Effector memory CD4-positive, alpha-beta T cell (primary cell): Measurements from ENCODE around the gene DNA2.

Source experiments
- DNase-seq, 3 donors: peaks; one replicate each; pipeline ENCODE4 v3.0.0-alpha.2; 2020
- H3K27ac ChIP-seq: 2 replicates; pipeline ENCODE4 v1.7.0; 2013; ENCODE audit warnings: mild to moderate bottlenecking, low read length, moderate library complexity; ENCODE audit not compliant: insufficient read depth, poor library complexity, severe bottlenecking
- H3K27me3 ChIP-seq: replicated peaks from 2 replicates; pipeline ENCODE4 v1.7.0; 2013; ENCODE audit warnings: mild to moderate bottlenecking, low read length; ENCODE audit not compliant: insufficient read depth, control insufficient read depth, poor library complexity, severe bottlenecking
- H3K36me3 ChIP-seq: 2 replicates; pipeline ENCODE4 v1.7.0; 2013; ENCODE audit warnings: mild to moderate bottlenecking, low read length, moderate library complexity; ENCODE audit not compliant: control insufficient read depth, insufficient read depth
- H3K4me1 ChIP-seq: 2 replicates; pipeline ENCODE4 v1.7.0; 2013; ENCODE audit warnings: low read length, mild to moderate bottlenecking; ENCODE audit not compliant: control insufficient read depth, insufficient read depth, poor library complexity, severe bottlenecking
- H3K4me3 ChIP-seq: 2 replicates; pipeline ENCODE4 v1.7.0; 2013; ENCODE audit warnings: low read length, low read depth, mild to moderate bottlenecking; ENCODE audit not compliant: insufficient read depth, poor library complexity, severe bottlenecking
- H3K9me3 ChIP-seq: 2 replicates; pipeline ENCODE4 v1.7.0; 2013; ENCODE audit warnings: mild to moderate bottlenecking, low read length, moderate library complexity; ENCODE audit not compliant: control insufficient read depth

The DNA2 gene

GRCh38 chr10:68366600-68366999, 105.2 kb downstream of the DNA2 start:
- H3K27ac ChIP-seq = no peak overlapping the region
- H3K4me3 ChIP-seq = no peak overlapping the region
- DNase-seq = no peak
- no peaks in the 10 kb centered on the region for H3K9me3 ChIP-seq
- H3K27me3 ChIP-seq = no peaks in the 10 kb centered on the region
- H3K36me3 ChIP-seq = peaks cover 5% of the 10 kb centered on the region
- no peaks in the 10 kb centered on the region for H3K4me1 ChIP-seq

DNA sequence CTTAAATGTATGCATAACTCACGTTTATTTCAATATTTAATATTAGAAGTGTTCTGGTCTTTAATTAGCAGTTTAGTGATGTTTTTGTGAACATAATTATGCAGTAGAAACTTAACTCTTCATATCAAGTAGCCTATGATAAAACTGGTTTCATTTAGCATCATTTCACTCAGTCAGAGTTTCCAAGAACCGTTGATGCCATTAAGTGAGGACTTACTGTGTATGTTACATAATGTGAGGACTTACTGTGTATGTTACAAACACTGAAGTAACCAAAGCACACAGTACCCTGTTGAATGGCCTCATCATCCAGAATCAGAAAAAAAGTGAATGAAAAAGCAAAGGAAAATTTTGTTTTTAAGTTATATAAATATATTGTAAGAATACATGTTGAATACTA, 106.2 kb downstream of the DNA2 start:
- no peak for DNase-seq
- H3K36me3 ChIP-seq = peaks cover 4% of the 10 kb centered on the region
- H3K9me3 ChIP-seq = no peaks in the 10 kb centered on the region

DNA sequence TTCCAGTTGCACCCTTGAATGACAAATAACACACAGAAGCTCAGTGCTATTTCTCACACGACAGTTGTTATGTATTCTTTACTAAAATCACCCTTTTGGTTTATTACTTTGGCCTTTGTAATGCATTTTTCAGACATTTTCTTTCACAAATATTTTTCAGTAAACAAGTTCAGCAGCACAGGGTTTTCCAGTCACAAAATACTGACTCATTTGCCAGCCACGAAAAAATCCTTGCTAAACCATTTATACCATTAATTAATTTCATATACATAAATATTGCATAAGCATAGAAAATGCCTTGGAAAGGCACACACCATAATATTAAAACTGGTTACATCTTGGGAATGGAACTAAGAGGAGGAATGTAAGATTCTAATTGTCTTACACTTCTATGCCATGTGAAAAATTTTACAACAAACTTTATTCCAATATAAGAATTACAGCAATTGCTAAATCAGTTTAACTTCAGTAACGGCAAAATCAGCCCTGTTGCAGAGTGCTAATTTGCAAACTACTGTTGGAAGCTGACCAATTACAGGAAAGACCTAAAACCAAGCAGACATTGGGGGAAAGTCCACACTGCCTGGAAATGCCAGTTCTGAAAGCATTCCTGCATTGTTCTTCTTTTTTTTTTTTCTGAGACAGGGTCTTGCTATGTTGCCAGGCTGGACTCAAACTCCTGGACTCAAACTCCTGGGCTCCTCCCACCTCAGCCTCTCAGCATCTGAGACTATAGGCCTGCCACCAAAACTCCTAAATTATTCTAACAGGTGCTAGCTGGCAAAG, 107.5 kb downstream of the DNA2 start:
- Histone ChIP-seq H3K27me3 (no peaks in the 10 kb centered on the region), H3K36me3 (peaks cover 4% of the 10 kb centered on the region), H3K27ac (no peak overlapping the region), H3K4me3 (no peak overlapping the region), H3K9me3 (no peaks in the 10 kb centered on the region), H3K4me1 (no peaks in the 10 kb centered on the region)
- no peak for DNase-seq

More for the DNA sequence above, 106.2 kb downstream of the DNA2 start:
- H3K4me3 ChIP-seq = no peak overlapping the region
- H3K27ac ChIP-seq = no peak overlapping the region
- no peaks in the 10 kb centered on the region for H3K27me3 ChIP-seq
- no peaks in the 10 kb centered on the region for H3K4me1 ChIP-seq
